RWPE1 (cell line): ENCODE measurements around the gene GATA5.
"Not testable (repeated sequence)": the region's sequence is repeated elsewhere in the genome, so short reads cannot be mapped to it uniquely, and the experiment has no call there.

Experiments used
- CTCF ChIA-PET: fragments of 350-600 bp; sonication (Branson Sonifier 250); formaldehyde crosslinking; extraction: SDS; loops from one replicate; lab custom pipeline; 2021; lab: Yijun Ruan, JAX
- POLR2A ChIA-PET: fragments of 400-600 bp; formaldehyde crosslinking; extraction: SDS; loops from one replicate; lab custom pipeline; 2020; ENCODE audit warnings: antibody characterized with exemption; ENCODE audit not compliant: low non-redundant PET; lab: Yijun Ruan, JAX
- DNase-seq: peaks from one replicate; pipeline ENCODE4 v3.0.0; 2012; ENCODE audit warnings: low spot score
- H3K27ac ChIP-seq: fragments of 450-650 bp; 2 replicates; pipeline ENCODE4 v1.5.1; 2017
- TF ChIP-seq, protein P1 (sequence below): fragments of 450-650 bp; conservative IDR thresholded peaks from 2 replicates; pipeline ENCODE4 v1.5.1; 2017; ENCODE audit warnings: low read depth, mild to moderate bottlenecking

GATA5 gene

DNA sequence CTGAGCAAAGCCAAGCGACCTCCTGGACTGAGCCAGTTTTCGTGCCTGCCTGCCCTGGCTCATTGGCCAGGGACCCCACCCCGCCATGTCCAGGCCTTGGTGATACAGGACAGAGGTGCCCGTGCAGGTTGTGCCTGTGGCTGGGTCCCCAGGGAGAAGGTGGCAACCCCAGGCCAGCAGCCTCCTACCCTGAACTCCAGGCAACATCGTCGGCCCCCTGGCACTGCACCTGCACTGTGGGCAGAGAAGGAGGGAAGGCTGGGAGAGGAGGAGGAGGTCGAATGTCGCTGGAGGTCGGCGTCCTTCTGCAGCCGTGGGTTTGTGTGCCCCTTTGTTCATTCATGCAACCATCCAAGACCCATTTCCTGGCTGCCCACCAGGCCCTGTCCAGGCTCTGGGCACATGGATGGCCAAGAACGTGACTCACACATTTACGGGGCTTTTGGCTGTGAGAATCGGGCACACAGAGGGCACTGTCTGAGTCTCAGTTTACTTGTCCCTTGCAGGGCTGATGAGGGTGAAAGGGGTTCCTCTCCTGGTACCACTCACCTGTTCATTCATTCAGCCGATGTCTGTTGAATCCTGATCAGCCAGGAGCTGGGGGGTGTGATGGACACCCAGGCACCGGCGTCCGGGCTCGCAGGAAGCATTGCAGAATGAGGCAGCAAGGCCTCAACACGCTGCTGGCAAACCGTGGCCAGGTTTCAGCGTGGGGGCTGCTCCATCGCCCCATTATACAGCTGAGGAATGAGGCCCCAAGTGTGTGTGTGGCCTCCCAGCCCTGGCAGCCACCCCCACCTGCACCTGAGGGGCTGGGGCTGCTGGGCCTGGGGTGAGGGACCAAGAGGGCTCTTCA is 46.1 kb downstream of the GATA5 start:
- CTCF ChIA-PET: interaction anchor here (0.6 to 1.5 kb wide), 4 partner anchors 20 to 380 kb away, joined by 3 to 5 read pairs (median 4); no protein-coding TSS in a partner anchor
- no peak overlapping the region for H3K27ac ChIP-seq
- TF ChIP-seq, protein P1, sequence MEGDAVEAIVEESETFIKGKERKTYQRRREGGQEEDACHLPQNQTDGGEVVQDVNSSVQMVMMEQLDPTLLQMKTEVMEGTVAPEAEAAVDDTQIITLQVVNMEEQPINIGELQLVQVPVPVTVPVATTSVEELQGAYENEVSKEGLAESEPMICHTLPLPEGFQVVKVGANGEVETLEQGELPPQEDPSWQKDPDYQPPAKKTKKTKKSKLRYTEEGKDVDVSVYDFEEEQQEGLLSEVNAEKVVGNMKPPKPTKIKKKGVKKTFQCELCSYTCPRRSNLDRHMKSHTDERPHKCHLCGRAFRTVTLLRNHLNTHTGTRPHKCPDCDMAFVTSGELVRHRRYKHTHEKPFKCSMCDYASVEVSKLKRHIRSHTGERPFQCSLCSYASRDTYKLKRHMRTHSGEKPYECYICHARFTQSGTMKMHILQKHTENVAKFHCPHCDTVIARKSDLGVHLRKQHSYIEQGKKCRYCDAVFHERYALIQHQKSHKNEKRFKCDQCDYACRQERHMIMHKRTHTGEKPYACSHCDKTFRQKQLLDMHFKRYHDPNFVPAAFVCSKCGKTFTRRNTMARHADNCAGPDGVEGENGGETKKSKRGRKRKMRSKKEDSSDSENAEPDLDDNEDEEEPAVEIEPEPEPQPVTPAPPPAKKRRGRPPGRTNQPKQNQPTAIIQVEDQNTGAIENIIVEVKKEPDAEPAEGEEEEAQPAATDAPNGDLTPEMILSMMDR: no peak
- POLR2A ChIA-PET: no interaction called here
- no peak for DNase-seq

DNA sequence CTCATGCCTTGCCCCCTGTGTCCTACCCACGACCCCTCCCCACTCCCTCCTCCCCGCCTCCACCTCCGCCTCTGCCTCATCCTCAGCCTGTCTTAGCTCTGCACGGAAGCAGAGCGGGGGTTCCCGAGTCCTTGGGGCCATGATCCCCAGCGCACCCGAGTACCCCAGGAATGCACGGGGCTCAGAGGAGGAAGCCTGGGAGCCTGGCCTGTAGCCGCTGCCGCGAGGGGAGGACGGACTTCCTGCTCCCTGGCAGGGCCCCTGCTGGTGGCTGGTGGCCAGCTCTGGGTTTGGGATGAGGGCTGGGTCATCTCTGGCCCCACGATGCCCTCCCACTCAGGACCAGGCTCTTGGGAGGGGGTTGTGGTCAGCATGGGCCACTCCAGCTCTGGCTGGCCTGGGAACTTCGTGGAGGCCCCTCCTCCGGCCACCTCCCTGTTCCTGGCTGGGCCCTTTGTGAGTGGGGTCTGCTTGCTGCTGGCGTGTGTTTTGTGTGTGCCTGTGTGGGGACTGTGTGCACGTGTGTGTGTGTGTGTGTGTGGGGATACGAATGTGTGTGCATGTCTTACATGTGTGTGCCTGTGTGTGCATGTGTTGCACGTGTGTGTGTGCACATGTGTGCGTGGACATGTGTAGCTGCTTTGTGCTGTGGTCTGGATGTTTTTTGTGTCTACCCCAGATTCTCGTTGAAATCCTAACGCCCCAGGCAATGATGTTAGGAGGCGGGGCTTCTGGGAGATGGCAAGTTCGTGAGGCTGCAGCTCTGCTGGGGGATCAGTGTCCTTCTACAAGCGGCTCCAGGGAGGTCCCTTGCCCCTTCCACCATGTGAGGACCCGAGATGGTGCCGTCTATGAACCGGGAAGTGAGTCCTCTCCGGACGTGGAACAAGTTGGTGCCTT is 47.1 kb downstream of the GATA5 start:
- CTCF ChIA-PET: interaction anchor here (0.6 to 3.9 kb wide), 13 partner anchors 18 to 381 kb away, joined by 3 to 16 read pairs (median 3); no protein-coding TSS in a partner anchor
- H3K27ac ChIP-seq: no peak overlapping the region
- TF ChIP-seq, protein P1: no peak
- DNase-seq: no peak
- POLR2A ChIA-PET: no interaction called here

DNA sequence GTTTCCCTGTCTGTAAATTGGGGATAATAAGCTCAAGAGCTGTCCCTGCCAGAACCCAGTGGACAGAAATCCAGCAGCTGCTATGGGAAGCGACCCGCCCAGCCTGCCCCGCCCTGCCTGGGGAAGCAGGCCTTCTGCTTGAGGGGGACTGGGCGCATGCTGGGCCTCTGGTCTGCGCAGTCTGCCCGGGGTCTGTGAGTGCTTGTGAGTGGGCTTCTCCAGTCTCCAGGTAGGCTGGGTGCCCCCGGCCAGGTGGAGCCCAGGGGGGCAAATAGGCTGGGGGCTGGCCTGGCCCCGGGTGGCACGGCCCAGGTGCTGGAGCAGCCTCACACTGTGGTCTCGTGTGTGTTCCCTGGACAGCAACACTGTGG is 47.8 kb downstream of the GATA5 start:
- ChIA-PET POLR2A (no interaction called here), CTCF (interaction anchor here (0.6 to 3.9 kb wide), 11 partner anchors 14 to 364 kb away, joined by 3 to 16 read pairs (median 3); no protein-coding TSS in a partner anchor)
- DNase-seq: no peak
- TF ChIP-seq, protein P1: no peak
- H3K27ac ChIP-seq: no peak overlapping the region

DNA sequence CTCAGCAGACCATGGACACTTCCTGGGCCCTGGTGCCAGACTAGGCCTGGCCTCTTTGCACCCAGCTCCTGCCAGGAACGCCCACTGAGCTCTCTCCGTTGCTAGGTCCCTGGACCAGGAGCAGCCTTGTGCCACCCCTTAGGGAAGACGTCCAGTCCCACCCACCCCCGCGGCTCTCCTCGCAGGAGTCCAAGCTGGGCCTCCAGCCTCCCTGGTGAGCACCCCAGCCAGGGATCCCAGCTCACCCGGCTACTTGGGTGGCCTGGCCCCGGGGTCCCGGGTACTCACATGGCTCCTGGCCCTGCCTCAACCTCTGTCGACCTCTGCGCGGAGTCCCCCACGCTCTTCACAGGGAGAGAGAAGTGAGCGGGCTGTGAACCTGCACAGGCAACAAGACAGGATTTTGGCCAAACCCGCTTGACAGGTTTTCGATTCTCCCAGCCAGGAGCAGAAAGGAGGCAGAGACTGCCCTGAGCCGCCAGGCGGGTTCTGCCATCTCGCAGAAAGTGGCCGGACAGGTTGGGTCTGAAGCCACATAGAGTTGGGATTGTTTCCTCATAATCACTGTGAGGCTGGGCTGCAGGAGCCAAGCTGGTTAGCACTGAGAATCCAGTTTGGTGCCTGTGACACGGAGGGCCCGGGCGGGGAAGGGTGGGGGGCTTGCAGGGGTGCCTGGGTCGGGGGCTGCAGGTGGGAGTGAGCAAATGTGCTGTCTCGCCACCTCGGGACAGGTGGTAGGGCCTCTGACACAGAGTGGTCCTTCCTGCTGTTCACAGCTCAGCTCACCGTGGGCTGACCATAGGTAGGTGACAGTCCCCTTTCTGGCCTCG is 48.4 kb downstream of the GATA5 start, which contains the start of gene RBBP8NL:
RBBP8NL (minus strand) TSS at position 368 of the 830 bp plus-strand sequence. CDS start 7,892 bp downstream, outside the sequence.
- ChIA-PET POLR2A (interaction anchor here (0.6 to 0.7 kb wide), 2 partner anchors 17 to 240 kb away, joined by 3 to 4 read pairs; no protein-coding TSS in a partner anchor), CTCF (interaction anchor here (0.5 to 3.9 kb wide), 15 partner anchors 13 to 365 kb away, joined by 3 to 16 read pairs (median 3); no protein-coding TSS in a partner anchor)
- DNase-seq: peak; percentile 93
- no peak within 1 kb of the TSS for H3K27ac ChIP-seq
- TF ChIP-seq, protein P1: no peak

DNA sequence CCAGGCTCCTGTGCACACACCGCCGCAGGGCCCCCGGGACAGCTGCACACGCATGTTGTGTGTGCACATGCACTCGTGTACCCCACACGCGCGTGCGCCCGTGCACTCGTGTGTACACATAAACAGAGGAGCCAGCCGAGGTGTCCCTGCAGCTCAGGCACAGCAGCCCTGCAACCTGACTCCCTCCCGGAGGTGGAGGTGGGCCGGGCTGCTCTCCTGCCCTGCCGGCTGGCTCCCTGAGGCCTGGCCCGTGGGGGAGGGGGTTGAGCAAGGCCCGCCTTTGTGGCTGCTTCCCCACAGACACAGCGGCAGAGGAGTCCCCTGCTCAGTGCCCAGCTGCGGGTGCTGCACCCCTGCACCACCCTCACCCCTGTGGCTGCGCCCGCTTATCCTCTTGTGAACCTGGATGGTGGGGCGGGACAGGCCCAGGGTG is 49.1 kb downstream of the GATA5 start:
- DNase-seq: peak; percentile 43
- POLR2A ChIA-PET: no interaction called here
- TF ChIP-seq, protein P1: no peak
- H3K27ac ChIP-seq: no peak overlapping the region
- CTCF ChIA-PET: interaction anchor here (0.7 to 3.9 kb wide), 6 partner anchors 17 to 197 kb away, joined by 3 to 16 read pairs (median 4); no protein-coding TSS in a partner anchor

DNA sequence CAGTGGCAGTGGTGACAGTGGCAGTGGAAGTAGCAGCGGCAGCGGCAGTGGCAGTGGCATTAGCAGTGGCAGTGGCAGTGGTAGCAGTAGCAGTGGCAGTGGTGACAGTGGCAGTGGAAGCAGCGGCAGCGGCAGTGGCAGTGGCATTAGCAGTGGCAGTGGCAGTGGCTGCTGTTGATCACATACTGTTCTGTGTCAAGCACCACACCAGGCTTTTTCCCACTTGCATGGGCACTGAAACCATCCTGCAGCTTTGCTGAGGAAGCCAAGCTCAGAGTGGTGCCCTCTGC is 49.8 kb downstream of the GATA5 start:
- POLR2A ChIA-PET, DNase-seq, H3K27ac ChIP-seq: not testable (repeated sequence)
- CTCF ChIA-PET: interaction anchor here (0.6 to 3.9 kb wide), 4 partner anchors 16 to 74 kb away, joined by 3 to 16 read pairs (median 10); no protein-coding TSS in a partner anchor
